ENCODE data around the gene CD34. TPM values are rescaled to one million over a fixed set of nuclear protein-coding genes. Genes with fewer than 3 reads are reported as not detected.
A peak's percentile ranks its signal among the peaks of the same experiment; 100 is the strongest.

Gene CD34
- total RNA-seq, 1 experiment from 2014 or later, result not detected

- no peaks in the 10 kb centered on the region for H3K9me2 ChIP-seq (replicated peaks; ENCODE audit: low read length)
- ATAC-seq (no peak), DNase-seq (no peak)
- peak overlapping the region; percentile 100 for H3K4me2 ChIP-seq (ENCODE audit: low read length)
- TF ChIP-seq EZH2 (IDR thresholded peaks at IDR 0.05; ENCODE audit: low read length, unreplicated experiment) (no peak), EZH2phosphoT487 (IDR thresholded peaks at IDR 0.05; ENCODE audit: borderline replicate concordance, low read length) (no peak), CTCF (conservative IDR thresholded peaks at IDR 0.05; ENCODE audit: low read depth, low read length) (no peak)
- no peaks in the 10 kb centered on the region for H3K27me3 ChIP-seq (ENCODE audit: low read length)
- intact Hi-C loops (cut with micrococcal nuclease), result loop anchor here (1.0 kb wide), 2 partner anchors 22 to 42 kb away; no protein-coding TSS in a partner anchor
- no peak overlapping the region for H3K9ac ChIP-seq (ENCODE audit: low read length)
- no peak overlapping the region for H3K4me3 ChIP-seq (ENCODE audit: low read length)
- H3K36me3 ChIP-seq (ENCODE audit: low read depth, low read length), result peaks cover 19% of the 10 kb centered on the region
- BruUV-seq (replicated peaks), result no TSS peak
- H3K27ac ChIP-seq (ENCODE audit: low read length), result no peak overlapping the region
- H3K79me2 ChIP-seq (ENCODE audit: low read length), result peaks cover 37% of the 10 kb centered on the region
- H3K9me3 ChIP-seq (ENCODE audit: low read length), result no peaks in the 10 kb centered on the region
- CTCF ChIA-PET, result interaction anchor here (1.2 to 1.6 kb wide), 3 partner anchors 17 to 51 kb away, joined by 5 to 8 read pairs (median 8); no protein-coding TSS in a partner anchor
- H4K20me1 ChIP-seq (ENCODE audit: low read length), result no peaks in the 10 kb centered on the region
- H3K4me1 ChIP-seq (ENCODE audit: insufficient read depth, low read length), result peaks cover 39% of the 10 kb centered on the region
- H2AFZ ChIP-seq (ENCODE audit: low read length), result no peak overlapping the region
- H3F3A ChIP-seq (ENCODE audit: low read length, unreplicated experiment), result no peaks in the 10 kb centered on the region
- POLR2A ChIA-PET (ENCODE audit: unreplicated experiment), result interaction anchor here (1.0 to 1.2 kb wide), 2 partner anchors 22 to 374 kb away, joined by 3 to 4 read pairs; partner anchors contain the start of gene PLXNA2
These were observed 41.1 kb downstream of the CD34 start for GRCh38 chr1:207869859-207870258.

- peaks cover 47% of the 10 kb centered on the region for H3K4me1 ChIP-seq (ENCODE audit: insufficient read depth, low read length)
- no peaks in the 10 kb centered on the region for H3F3A ChIP-seq (ENCODE audit: low read length, unreplicated experiment)
- ChIA-PET POLR2A (ENCODE audit: unreplicated experiment) (interaction anchor here (0.6 to 1.2 kb wide), 9 partner anchors 16 to 375 kb away, joined by 3 to 5 read pairs (median 4); partner anchors contain the start of gene PLXNA2), CTCF (interaction anchor here (0.6 to 1.9 kb wide), 11 partner anchors 16 to 94 kb away, joined by 3 to 20 read pairs (median 6); no protein-coding TSS in a partner anchor)
- H3K79me2 ChIP-seq (ENCODE audit: low read length), result peaks cover 44% of the 10 kb centered on the region
- no peaks in the 10 kb centered on the region for H3K9me3 ChIP-seq (ENCODE audit: low read length)
- no peaks in the 10 kb centered on the region for H4K20me1 ChIP-seq (ENCODE audit: low read length)
- no TSS peak for BruUV-seq (replicated peaks)
- peak; percentile 66 for TF ChIP-seq CTCF (conservative IDR thresholded peaks at IDR 0.05; ENCODE audit: low read depth, low read length)
- no peak for TF ChIP-seq EZH2phosphoT487 (IDR thresholded peaks at IDR 0.05; ENCODE audit: borderline replicate concordance, low read length)
- no peak for TF ChIP-seq EZH2 (IDR thresholded peaks at IDR 0.05; ENCODE audit: low read length, unreplicated experiment)
- peak overlapping the region; percentile 97 for H3K9ac ChIP-seq (ENCODE audit: low read length)
- peak overlapping the region; percentile 98 for H3K4me3 ChIP-seq (ENCODE audit: low read length)
- H3K36me3 ChIP-seq (ENCODE audit: low read depth, low read length), result peaks cover 23% of the 10 kb centered on the region
- H3K4me2 ChIP-seq (ENCODE audit: low read length), result peak overlapping the region; percentile 100
- DNase-seq, result peak; percentile 91
- ATAC-seq, result peak; percentile 71
- peak overlapping the region; percentile 76 for H3K27ac ChIP-seq (ENCODE audit: low read length)
- H3K27me3 ChIP-seq (ENCODE audit: low read length), result no peaks in the 10 kb centered on the region
- H3K9me2 ChIP-seq (replicated peaks; ENCODE audit: low read length), result no peaks in the 10 kb centered on the region
- H2AFZ ChIP-seq (ENCODE audit: low read length), result peak overlapping the region; percentile 78
- intact Hi-C loops (cut with micrococcal nuclease), result loop anchor here (1.0 kb wide), 2 partner anchors 21 to 41 kb away; no protein-coding TSS in a partner anchor
These were observed 41.9 kb downstream of the CD34 start for GRCh38 chr1:207868774-207869721.
